H9 (cell line): Measurements from ENCODE around the gene CBLB. TPM values are rescaled to one million over a fixed set of nuclear protein-coding genes. Genes with fewer than 3 reads are reported as not detected.

ENCODE experiments used
- DNase-seq: peaks from one replicate; pipeline ENCODE4 v3.0.0-alpha.2; 2017
- H2AFZ ChIP-seq: one replicate; pipeline ENCODE4 v1.6.1; 2013; ENCODE audit warnings: mild to moderate bottlenecking, low read length, control low read depth, moderate library complexity
- H2AK5ac ChIP-seq: 2 replicates; pipeline ENCODE4 v1.6.1; 2013; ENCODE audit warnings: low read length, control low read depth, mixed read lengths; ENCODE audit not compliant: insufficient read length
- H2BK120ac ChIP-seq: one replicate; pipeline ENCODE4 v1.6.1; 2013; ENCODE audit warnings: low read depth, mild to moderate bottlenecking, low read length, control low read depth, inconsistent platforms; ENCODE audit not compliant: poor library complexity, severe bottlenecking
- H2BK12ac ChIP-seq: 2 replicates; pipeline ENCODE4 v1.6.1; 2013; ENCODE audit warnings: low read length, control low read depth, mixed read lengths, low read depth; ENCODE audit not compliant: insufficient read length
- H2BK15ac ChIP-seq: 2 replicates; pipeline ENCODE4 v1.6.1; 2013; ENCODE audit warnings: low read depth, low read length, control low read depth
- H2BK20ac ChIP-seq: one replicate; pipeline ENCODE4 v1.6.1; 2013; ENCODE audit warnings: low read depth, mild to moderate bottlenecking, low read length, control low read depth, inconsistent platforms; ENCODE audit not compliant: poor library complexity, severe bottlenecking
- H2BK5ac ChIP-seq: 2 replicates; pipeline ENCODE4 v1.6.1; 2013; ENCODE audit warnings: low read length, control low read depth, mixed read lengths; ENCODE audit not compliant: insufficient read length
- H3K14ac ChIP-seq: 2 replicates; pipeline ENCODE4 v1.6.1; 2013; ENCODE audit warnings: low read length, control low read depth; ENCODE audit not compliant: insufficient read depth
- H3K18ac ChIP-seq: 2 replicates; pipeline ENCODE4 v1.6.1; 2013; ENCODE audit warnings: low read depth, mild to moderate bottlenecking, mixed read lengths, low read length, control low read depth; ENCODE audit not compliant: insufficient read length
- H3K23ac ChIP-seq: 2 replicates; pipeline ENCODE4 v1.6.1; 2013; ENCODE audit warnings: low read length, control low read depth, mixed read lengths, low read depth; ENCODE audit not compliant: insufficient read length
- H3K23me2 ChIP-seq: 2 replicates; pipeline ENCODE4 v1.6.1; 2013; ENCODE audit warnings: low read depth, mild to moderate bottlenecking, mixed read lengths, low read length, control low read depth; ENCODE audit not compliant: insufficient read length, poor library complexity, severe bottlenecking
- H3K27ac ChIP-seq: 2 replicates; pipeline ENCODE4 v1.5.1; 2013; ENCODE audit warnings: low read length, control low read depth, mixed read lengths, low read depth; ENCODE audit not compliant: insufficient read length
- H3K27me3 ChIP-seq: 2 replicates; pipeline ENCODE4 v1.6.1; 2013; ENCODE audit warnings: low read length, control low read depth, inconsistent platforms; ENCODE audit not compliant: insufficient read depth
- H3K4ac ChIP-seq: 2 replicates; pipeline ENCODE4 v1.6.1; 2013; ENCODE audit warnings: low read depth, mild to moderate bottlenecking, control low read depth, inconsistent platforms, low read length, moderate library complexity
- H3K4me1 ChIP-seq: 2 replicates; pipeline ENCODE4 v1.6.1; 2013; ENCODE audit warnings: low read length, control low read depth, inconsistent platforms; ENCODE audit not compliant: insufficient read depth
- H3K4me2 ChIP-seq: 2 replicates; pipeline ENCODE4 v1.6.1; 2013; ENCODE audit warnings: low read length, control low read depth, mixed read lengths; ENCODE audit not compliant: insufficient read length, insufficient read depth
- H3K56ac ChIP-seq: 2 replicates; pipeline ENCODE4 v1.6.1; 2013; ENCODE audit warnings: low read depth, mild to moderate bottlenecking, mixed read lengths, low read length, control low read depth; ENCODE audit not compliant: insufficient read length
- H3K79me1 ChIP-seq: 2 replicates; pipeline ENCODE4 v1.6.1; 2013; ENCODE audit warnings: low read depth, mild to moderate bottlenecking, moderate library complexity, low read length, control low read depth, inconsistent platforms; ENCODE audit not compliant: insufficient read depth, poor library complexity, severe bottlenecking
- H3K79me2 ChIP-seq: 2 replicates; pipeline ENCODE4 v1.6.1; 2013; ENCODE audit warnings: low read length, control low read depth, inconsistent platforms; ENCODE audit not compliant: insufficient read depth
- H3K9ac ChIP-seq: 2 replicates; pipeline ENCODE4 v1.6.1; 2013; ENCODE audit warnings: low read length, control low read depth, mixed read lengths; ENCODE audit not compliant: insufficient read length; ENCODE audit errors: extremely low read depth
- H3K9me3 ChIP-seq: one replicate; pipeline ENCODE4 v1.6.1; 2013; ENCODE audit warnings: low read depth, low read length, inconsistent platforms; ENCODE audit not compliant: control insufficient read depth
- H3T11ph ChIP-seq: one replicate; pipeline ENCODE4 v1.6.1; 2013; ENCODE audit warnings: mild to moderate bottlenecking, low read length, control low read depth, inconsistent platforms
- H4K20me1 ChIP-seq: one replicate; pipeline ENCODE4 v1.6.1; 2013; ENCODE audit not compliant: control insufficient read depth, insufficient read length, insufficient read depth
- H4K5ac ChIP-seq: 2 replicates; pipeline ENCODE4 v1.6.1; 2013; ENCODE audit warnings: low read depth, mild to moderate bottlenecking, mixed read lengths, low read length, control low read depth; ENCODE audit not compliant: insufficient read length
- H4K8ac ChIP-seq: replicated peaks from 2 replicates; pipeline ENCODE4 v1.6.1; 2013; ENCODE audit warnings: low read length, control low read depth, mixed read lengths, low read depth; ENCODE audit not compliant: insufficient read length
- H4K91ac ChIP-seq: 2 replicates; pipeline ENCODE4 v1.6.1; 2013; ENCODE audit warnings: low read depth, mild to moderate bottlenecking, moderate library complexity, mixed read lengths, low read length, control low read depth; ENCODE audit not compliant: insufficient read length
- H3K27ac Mint-ChIP-seq, 3 experiments: 2 replicates in 2 of 3; 3 replicates in 1 of 3; pipeline ENCODE4 v1.8.0; 2020 to 2021; ENCODE audit warnings: mixed read lengths in 3 of 3, mild to moderate bottlenecking in 1 of 3, moderate library complexity in 1 of 3
- H3K27me3 Mint-ChIP-seq: 2 replicates; pipeline ENCODE4 v1.8.0; 2021; ENCODE audit warnings: low read depth, mild to moderate bottlenecking, moderate library complexity, mixed read lengths
- H3K36me3 Mint-ChIP-seq, 3 experiments: 2 replicates in 2 of 3; 3 replicates in 1 of 3; pipeline ENCODE4 v1.8.0; 2020 to 2021; ENCODE audit warnings: low read depth in 3 of 3, mixed read lengths in 3 of 3; ENCODE audit not compliant: insufficient read depth in 1 of 3
- H3K4me1 Mint-ChIP-seq, 2 experiments: 2 replicates each; pipeline ENCODE4 v1.8.0; 2020; ENCODE audit warnings: mixed read lengths in 2 of 2
- H3K4me3 Mint-ChIP-seq, 2 experiments: 2 replicates in 1 of 2; 3 replicates in 1 of 2; pipeline ENCODE4 v1.8.0; 2020 to 2021; ENCODE audit warnings: mild to moderate bottlenecking in 2 of 2, mixed read lengths in 2 of 2, moderate library complexity in 1 of 2
- H3K9me3 Mint-ChIP-seq, 2 experiments: 2 replicates in 1 of 2; 3 replicates in 1 of 2; pipeline ENCODE4 v1.8.0; 2020; ENCODE audit warnings: mild to moderate bottlenecking in 2 of 2, mixed read lengths in 2 of 2, moderate library complexity in 1 of 2
- WGBS: extraction: QIAGEN DNeasy Blood & Tissue Kit; methylation state at CpG from one replicate; pipeline ENCODE4 v1.1.7; 2013; ENCODE audit warnings: missing lambda C conversion rate, low lambda C conversion rate, mixed read lengths; ENCODE audit not compliant: insufficient read length; ENCODE audit errors: extremely low coverage; 5-methylcytosine and 5-hydroxymethylcytosine counted together
- total RNA-seq: library from RNA; stranded (reverse); gene quantifications from 2 replicates; pipeline ENCODE4 v1.2.1, GENCODE V29; 2021
- TF ChIP-seq, protein P1 (sequence below): fragments of 200-600 bp; sonication (generic); conservative IDR thresholded peaks from 3 replicates; pipeline ENCODE4 v1.8.0; 2021; ENCODE audit warnings: antibody characterized with exemption, mild to moderate bottlenecking

Gene CBLB
- total RNA-seq, 1 experiment from 2014 or later = 25.7 TPM

DNA sequence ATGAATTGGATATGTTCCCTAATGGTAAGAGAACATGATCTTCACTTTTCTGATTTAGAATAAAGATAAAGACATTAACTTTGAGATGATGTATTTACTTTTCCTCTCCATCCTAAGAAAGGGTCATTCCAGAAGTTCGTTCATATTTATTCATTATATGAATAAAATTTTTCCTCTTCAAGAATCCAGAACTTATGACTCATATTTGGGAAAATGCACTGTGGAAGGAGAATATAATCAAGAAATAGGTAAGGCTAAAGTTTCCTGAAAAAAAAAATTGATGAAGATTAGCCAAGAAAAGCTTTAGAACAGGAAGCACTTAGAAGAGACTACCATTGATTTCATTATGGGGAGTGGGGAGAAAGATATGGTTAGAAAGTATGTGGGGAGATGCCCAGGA, 36.5 kb upstream of the CBLB start:
- no peaks in the 10 kb centered on the region for H3K4me1 Mint-ChIP-seq
- H3K4me2 ChIP-seq = no peak overlapping the region
- TF ChIP-seq, protein P1, sequence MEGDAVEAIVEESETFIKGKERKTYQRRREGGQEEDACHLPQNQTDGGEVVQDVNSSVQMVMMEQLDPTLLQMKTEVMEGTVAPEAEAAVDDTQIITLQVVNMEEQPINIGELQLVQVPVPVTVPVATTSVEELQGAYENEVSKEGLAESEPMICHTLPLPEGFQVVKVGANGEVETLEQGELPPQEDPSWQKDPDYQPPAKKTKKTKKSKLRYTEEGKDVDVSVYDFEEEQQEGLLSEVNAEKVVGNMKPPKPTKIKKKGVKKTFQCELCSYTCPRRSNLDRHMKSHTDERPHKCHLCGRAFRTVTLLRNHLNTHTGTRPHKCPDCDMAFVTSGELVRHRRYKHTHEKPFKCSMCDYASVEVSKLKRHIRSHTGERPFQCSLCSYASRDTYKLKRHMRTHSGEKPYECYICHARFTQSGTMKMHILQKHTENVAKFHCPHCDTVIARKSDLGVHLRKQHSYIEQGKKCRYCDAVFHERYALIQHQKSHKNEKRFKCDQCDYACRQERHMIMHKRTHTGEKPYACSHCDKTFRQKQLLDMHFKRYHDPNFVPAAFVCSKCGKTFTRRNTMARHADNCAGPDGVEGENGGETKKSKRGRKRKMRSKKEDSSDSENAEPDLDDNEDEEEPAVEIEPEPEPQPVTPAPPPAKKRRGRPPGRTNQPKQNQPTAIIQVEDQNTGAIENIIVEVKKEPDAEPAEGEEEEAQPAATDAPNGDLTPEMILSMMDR = no peak
- H4K20me1 ChIP-seq = no peaks in the 10 kb centered on the region
- no peaks in the 10 kb centered on the region for H3K9me3 ChIP-seq
- H3K4me1 ChIP-seq = no peaks in the 10 kb centered on the region
- no peak overlapping the region for H2BK12ac ChIP-seq
- H3K27me3 ChIP-seq = no peaks in the 10 kb centered on the region
- no peaks in the 10 kb centered on the region for H3K27me3 Mint-ChIP-seq
- DNase-seq = no peak
- no peak overlapping the region for H3T11ph ChIP-seq
- H3K36me3 Mint-ChIP-seq = no peaks in the 10 kb centered on the region; a peak in 1 of 7 replicates
- H2BK5ac ChIP-seq = no peak overlapping the region
- no peak overlapping the region for H2BK20ac ChIP-seq
- no peaks in the 10 kb centered on the region for H3K9me3 Mint-ChIP-seq
- H3K4ac ChIP-seq = no peak overlapping the region
- H2AK5ac ChIP-seq = no peak overlapping the region
- H3K4me3 Mint-ChIP-seq = no peak overlapping the region
- no peaks in the 10 kb centered on the region for H3K23me2 ChIP-seq
- no peak overlapping the region for H3K27ac ChIP-seq
- H2AFZ ChIP-seq = no peak overlapping the region
- H3K9ac ChIP-seq = no peak overlapping the region
- no peak overlapping the region for H4K91ac ChIP-seq
- H2BK15ac ChIP-seq = no peak overlapping the region
- no peak overlapping the region for H3K14ac ChIP-seq
- H3K18ac ChIP-seq = no peak overlapping the region
- no peaks in the 10 kb centered on the region for H3K79me2 ChIP-seq
- WGBS = no CpG with 5 or more reads among the region's 1 CpG
- H3K27ac Mint-ChIP-seq = no peak overlapping the region
- no peak overlapping the region for H2BK120ac ChIP-seq
- no peak overlapping the region for H4K8ac ChIP-seq
- H3K79me1 ChIP-seq = no peaks in the 10 kb centered on the region
- H3K23ac ChIP-seq = no peak overlapping the region
- no peak overlapping the region for H3K56ac ChIP-seq
- no peak overlapping the region for H4K5ac ChIP-seq
